GM18511 (cell line): ENCODE results near the gene SLC50A1.
A peak's percentile ranks its signal among the peaks of the same experiment; 100 is the strongest.

Source experiments
- ATAC-seq: cut with Tn5 transposase; IDR thresholded peaks from one replicate; pipeline ENCODE4 v1.9.1; 2021; ENCODE audit warnings: mild to moderate bottlenecking, moderate library complexity; ENCODE audit not compliant: unreplicated experiment

Gene SLC50A1, protein sequence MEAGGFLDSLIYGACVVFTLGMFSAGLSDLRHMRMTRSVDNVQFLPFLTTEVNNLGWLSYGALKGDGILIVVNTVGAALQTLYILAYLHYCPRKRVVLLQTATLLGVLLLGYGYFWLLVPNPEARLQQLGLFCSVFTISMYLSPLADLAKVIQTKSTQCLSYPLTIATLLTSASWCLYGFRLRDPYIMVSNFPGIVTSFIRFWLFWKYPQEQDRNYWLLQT

DNA sequence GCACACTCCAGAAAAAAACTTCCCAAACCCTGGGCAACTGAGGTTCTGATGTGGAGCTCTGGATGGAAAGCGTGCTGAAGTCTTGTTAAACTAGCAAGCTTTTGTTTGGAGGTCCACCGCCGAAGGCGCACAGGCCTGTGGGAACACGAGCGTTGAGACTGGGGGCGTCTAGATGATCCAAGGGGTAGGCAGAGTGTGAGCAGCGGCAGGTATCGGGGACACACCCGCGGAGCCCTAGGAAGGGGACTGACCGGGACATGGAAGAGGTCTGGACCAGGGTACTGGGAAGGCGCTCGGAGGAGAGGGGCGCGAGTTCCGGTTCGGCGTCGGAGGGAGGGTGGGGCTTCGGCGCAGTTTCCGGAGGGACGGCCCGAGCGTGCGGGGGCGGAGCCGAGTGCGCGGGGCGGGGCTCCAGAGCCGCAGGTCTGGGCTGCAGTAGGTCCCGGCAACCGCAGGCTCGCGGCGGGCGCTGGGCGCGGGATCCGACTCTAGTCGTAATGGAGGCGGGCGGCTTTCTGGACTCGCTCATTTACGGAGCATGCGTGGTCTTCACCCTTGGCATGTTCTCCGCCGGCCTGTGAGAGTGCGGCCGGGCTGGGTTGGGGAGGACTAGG, at the start of gene SLC50A1:
TSS of gene SLC50A1 (plus strand) at position 438 of the 614 bp plus-strand sequence. CDS start at position 498, 60 bp downstream.
- peak; percentile 79 for ATAC-seq

DNA sequence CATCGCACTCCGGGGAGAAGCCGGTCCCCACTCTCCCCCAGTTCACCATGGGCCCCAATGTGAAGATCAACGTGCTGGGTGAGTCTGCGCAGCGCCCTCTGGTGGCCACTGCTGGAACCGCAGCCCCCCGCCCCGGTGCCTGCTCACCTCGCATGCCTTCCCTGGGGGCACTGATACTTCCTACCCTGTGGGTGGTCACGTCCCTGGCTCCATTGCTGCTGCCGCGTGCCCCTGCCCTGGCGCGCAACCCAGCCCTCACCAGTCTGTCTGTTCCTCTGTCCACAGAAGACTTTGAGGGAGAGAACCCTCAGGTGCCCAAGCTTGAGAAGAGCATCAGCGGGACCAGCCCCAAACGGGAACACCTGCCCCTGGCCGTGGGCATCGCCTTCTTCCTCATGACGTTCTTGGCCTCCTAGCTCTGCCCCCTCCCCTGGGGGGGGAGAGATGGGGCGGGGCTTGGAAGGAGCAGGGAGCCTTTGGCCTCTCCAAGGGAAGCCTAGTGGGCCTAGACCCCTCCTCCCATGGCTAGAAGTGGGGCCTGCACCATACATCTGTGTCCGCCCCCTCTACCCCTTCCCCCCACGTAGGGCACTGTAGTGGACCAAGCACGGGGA, 49.4 kb upstream of the SLC50A1 start:
- no peak for ATAC-seq

DNA sequence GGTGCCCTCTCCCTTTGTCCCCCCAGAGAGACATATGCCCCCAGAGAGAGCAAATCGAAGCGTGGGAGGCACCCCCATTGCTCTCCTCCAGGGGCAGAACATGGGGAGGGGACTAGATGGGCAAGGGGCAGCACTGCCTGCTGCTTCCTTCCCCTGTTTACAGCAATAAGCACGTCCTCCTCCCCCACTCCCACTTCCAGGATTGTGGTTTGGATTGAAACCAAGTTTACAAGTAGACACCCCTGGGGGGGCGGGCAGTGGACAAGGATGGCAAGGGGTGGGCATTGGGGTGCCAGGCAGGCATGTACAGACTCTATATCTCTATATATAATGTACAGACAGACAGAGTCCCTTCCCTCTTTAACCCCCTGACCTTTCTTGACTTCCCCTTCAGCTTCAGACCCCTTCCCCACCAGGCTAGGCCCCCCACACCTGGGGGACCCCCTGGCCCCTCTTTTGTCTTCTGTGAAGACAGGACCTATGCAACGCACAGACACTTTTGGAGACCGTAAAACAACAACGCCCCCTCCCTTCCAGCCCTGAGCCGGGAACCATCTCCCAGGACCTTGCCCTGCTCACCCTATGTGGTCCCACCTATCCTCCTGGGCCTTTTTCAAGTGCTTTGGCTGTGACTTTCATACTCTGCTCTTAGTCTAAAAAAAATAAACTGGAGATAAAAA, 48.7 kb upstream of the SLC50A1 start:
- ATAC-seq = no peak

DNA sequence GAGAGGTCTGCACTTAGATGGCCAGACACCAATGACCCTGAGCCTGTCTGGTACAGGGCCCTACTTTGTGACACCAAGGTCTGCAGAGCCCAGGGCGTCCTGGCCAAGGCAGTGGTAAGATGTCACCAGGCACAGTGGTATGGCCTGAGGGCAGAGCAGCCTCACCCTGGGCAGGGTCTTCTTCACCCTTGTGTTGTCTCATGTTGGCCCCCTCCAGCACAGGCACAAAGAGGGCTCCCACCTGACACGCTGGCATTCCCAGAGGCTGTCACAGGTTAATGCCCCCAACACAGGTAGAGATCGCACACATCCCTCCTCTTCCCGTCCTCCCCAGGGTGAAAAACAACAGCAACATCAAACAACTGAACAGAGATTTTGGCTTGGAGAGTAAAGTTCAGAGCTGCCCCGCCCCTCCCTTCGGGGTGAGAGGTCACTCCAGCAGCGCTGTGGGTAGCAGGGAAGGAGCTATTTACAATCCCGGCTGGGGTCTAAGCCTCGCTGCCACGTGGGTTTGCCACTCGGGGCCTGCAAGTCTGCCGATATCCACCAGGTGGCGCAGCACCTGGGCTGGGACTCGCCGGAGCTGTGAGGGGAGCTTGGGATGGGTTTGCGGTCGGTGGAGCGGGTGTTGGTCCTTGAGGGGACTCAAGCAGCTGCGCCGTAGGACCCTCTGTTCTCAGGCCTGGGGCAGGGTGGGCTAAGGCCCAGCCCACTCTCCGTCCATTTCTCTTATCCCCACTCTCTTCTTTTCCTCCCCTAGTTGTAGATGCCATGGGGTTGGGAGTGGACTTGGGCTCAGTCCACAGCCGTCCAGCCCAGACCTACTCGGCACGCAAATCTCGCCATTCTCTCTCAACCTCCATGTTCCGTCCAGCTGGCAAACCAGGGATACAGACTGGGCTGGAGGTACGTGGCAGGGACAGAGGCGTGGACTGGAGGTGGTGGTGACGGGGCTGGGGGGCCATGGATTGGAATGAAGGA, 44.3 kb upstream of the SLC50A1 start:
- no peak for ATAC-seq

DNA sequence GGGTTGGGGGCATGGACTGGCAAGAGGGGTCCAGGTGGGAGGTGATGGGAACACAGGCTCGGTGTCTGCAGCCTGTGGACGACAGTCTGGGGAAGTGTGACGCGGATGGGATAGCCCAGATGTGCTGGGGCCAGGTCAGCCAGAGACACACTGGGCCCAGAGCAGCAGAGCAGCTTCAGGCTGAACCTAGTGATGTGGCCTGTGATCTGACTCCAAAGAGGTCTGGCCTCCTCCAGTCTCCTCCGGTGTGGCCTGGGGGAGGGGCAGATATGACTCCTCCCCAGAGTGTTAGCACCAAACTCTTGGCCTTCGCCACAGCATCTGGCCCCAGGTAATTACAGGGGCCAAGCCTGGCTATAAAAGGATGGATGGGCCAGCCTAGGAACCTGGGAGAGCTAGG, 43.5 kb upstream of the SLC50A1 start:
- no peak for ATAC-seq

DNA sequence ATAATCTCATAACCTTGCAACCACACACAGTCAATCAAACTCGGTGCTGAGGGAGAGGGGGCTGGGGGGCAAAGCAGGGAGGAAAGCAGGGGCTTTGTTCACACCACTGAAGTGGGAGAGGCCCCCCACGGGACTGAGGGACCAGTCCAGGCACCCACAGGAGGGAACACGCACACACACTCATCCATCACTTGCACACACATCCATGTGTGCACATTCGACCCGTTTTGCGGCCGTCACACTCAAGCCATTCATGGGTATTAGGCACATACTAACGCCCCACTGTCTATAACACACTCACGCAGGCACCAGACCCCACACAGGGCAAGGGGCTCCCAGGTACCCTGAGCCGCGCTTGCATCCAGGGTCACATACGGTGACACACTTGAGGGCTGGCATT, 43.0 kb upstream of the SLC50A1 start:
- no peak for ATAC-seq

DNA sequence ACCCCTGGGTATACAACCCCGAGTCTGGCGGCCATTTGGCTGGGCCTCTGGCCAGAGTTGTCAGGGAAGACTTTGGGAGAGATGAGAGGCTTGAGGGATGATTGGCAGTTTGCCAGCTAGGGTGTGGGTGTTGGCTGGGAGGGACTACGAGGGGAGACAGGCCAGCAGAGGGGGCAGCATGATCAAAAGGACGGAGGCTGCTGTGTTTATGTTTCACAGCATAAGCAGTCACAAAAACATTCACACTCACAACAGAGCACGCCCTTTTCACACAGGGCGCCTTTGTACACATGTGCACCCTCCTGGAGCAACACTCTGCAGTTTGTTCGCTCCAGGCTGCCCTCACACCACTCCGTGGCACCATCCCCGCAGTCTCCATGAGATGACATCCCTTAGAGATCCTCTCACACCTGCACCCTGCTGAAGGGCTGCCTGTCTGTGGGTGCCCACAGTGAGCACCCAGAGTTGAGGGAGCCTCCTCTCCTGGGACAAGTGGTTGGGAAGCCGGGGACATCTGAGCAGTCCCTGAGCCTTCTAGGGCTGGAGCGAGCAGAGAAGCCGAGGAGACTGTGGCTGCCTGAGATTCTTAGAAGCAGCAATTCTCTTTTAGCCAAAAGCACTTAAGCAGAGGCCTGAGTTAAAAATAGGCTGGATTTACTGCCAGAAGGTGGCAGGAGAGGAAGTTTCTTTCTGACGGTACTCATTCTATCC, 41.6 kb upstream of the SLC50A1 start:
- no peak for ATAC-seq

DNA sequence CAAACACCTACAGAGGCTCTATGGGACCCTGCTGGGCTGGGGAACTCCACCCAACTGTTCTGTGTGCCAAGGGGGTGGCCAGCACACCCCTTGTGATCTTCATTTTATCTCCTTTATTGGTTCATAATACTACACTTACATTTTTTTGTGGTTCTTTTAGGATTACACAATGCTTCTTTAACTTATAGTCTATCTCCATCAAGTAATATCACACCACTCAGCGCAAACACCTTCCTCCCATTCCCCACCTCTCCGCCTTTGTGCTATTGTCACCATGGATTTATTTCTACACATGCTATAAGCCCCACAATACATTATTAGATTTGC, 41.1 kb upstream of the SLC50A1 start:
- no peak for ATAC-seq

DNA sequence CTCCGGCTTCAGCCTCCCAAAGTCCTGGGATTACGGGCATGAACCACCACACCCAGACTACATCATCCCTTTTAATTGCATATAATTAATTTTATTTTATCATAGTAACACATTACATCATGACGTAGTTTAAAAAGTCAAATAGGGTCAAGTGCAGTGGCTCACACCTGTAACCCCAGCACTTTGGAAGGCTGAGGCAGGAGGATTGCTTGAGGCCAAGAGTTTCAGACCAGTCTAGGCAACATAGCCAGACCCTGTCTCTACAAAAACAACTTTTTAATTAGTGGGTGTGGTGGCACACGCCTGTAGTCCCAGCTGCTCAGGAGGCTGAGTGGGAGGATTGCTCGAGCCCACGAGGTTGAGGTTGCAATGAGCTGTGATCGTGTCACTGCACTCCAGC, 36.3 kb upstream of the SLC50A1 start:
- no peak for ATAC-seq

DNA sequence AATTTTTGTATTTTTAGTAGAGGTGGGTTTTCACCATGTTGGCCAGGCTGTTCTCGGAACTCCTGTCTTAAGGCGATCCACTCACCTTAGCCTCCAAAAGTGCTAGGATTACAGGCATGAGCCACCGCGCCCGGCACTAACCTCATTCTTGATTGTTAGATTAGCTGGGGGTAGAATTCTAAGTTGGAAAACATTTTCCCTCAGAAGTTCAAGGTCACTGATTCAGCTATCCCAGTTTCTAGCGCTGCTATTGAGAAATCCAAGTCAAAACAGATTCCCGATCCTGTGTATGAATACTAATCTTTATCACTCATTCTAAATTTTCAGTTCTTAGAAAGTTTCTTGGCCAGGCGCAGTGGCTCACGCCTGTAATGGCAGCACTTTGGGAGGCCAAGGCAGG, 32.3 kb upstream of the SLC50A1 start:
- ATAC-seq = no peak

DNA sequence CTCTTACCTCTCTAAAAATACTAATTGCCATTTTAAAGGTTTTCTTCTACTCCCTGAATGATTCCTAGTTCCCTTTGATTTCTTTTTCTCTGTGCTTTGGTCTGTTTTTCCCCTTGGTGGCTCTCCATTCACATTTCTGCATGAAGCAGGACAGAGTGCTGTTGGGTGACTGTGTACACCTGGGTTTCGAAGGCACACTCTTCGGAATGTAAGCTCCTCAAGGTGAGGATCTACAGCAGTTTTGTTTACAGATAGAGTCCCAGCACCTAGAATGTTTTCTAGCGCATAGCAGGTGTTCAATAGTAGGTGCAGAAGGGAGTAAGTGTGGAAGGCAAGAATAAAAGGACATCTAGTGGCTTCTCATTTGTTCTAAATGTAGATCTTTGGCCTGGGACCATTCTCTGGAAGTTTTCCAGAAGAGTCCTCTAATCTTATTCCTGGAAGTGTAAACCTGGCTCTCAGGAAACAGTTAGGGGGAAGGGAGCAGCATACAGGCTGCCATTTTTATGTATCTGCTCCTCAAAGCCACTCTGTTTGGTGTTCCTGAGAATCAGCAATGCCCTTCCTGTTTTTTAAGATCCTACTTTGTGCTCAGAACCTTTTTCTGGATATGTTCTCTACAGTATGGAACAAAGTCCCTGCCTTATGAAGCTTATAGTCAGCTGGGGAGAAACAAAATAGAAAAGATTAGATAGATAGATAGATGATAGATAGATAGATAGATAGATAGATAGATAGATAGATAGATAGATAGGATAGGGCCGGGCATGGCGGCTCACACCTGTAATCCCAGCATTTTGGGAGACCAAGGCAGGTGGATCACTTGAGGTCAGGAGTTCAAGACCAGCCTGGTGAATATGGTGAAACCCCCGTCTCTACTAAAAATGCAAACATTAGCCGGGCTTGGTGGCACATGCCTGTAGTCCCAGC, 30.8 kb upstream of the SLC50A1 start:
- ATAC-seq = no peak

DNA sequence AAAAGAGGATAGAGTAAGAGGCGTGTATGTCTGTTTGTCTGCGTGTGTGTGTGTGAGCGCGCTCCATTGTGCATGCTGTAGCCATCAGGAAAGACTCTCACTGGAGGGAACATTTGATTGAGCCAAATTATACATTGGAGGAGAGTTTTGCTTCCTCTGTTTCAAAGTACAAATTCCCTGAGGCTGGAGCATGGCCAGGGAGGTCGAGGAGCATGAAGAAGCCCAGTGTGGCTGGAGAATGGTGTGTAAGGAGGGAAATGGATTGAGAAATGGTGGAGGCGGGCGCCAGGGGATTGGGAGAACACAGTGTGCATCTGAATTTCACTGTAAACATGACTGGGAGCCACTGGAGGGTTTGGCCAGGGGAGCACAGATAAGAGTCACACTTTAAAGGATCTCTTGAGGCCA, 30.0 kb upstream of the SLC50A1 start:
- no peak for ATAC-seq

DNA sequence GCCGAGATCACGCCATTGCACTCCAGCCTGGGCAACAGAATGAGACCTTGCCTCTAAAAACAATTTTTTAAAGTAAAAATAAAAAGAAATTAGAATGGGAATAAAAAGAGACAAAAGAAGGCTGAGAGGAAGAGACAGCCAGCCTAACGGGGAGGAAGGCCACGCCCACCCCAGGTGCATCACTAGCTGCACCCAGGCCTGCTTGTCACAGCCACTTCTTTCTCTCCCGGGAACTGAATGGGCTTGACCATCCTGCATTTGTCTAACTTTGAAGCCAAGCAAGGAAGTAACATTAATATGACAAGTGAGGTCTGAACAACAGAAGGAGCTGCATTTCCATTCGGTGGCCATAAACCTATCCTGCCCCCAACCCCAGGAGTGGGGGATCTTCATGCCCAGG, 28.8 kb upstream of the SLC50A1 start:
- no peak for ATAC-seq

DNA sequence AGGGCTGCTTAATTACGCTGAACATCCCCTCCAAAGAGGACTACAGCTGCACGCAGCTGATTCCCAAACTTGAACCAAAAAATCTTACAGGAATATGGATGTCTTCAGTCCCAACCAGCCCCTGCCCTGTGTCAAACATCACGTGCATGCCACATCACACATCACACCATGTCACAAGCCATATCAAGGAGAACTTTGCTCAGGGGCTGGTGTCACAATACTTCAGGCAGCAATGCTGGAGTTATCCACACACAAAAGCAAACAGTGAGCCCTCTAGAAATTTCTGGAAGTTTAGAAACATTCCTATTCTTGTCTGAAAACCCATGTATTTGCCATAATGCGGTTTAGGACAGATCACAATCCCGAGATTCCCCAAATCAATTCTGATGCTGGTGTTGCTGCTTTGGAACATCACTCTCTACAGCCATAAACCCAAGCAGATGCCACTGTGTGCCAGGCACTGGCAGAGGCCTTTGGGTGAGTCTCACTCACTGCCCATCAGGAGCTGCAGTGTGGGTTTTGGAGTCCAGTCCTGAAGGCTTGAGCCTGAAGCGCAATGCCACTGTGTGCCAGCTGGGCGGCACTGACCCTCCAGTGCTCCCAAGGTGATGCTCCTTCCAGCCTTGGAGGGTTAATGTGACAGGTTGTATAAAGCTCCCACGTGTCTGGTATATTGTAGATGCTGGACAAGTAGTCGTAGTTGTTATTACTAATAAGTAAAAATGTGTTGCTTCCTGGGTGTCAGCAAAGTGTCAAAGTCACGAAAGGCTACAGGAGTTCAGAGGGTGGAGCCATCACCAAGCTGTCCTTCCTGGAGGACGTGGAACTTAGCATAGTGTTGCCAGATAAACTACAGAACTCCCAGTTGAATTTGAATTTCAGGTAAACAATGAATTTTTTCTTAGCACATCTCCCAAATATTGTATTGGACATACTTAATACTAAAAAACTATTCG, 28.1 kb upstream of the SLC50A1 start:
- ATAC-seq = no peak

DNA sequence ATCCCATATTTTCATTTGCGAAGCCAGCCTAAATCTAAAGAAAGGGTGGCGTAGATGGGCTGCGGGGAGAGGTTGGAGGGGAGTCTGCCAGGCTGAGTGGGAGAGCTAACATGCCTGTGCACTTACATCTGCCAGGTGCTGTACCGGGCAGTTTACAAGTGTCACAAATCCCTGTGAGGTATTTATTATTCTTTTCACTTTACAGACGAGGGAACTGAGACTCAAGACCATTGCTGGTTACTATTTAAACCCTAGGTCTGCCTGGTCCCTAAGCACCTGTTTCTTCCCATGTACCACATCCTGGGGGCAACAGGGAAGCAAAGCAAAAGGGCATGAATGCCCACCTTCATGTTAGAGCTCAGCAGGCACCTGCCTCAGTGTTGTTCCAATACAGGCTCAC, 27.4 kb upstream of the SLC50A1 start:
- ATAC-seq = no peak

DNA sequence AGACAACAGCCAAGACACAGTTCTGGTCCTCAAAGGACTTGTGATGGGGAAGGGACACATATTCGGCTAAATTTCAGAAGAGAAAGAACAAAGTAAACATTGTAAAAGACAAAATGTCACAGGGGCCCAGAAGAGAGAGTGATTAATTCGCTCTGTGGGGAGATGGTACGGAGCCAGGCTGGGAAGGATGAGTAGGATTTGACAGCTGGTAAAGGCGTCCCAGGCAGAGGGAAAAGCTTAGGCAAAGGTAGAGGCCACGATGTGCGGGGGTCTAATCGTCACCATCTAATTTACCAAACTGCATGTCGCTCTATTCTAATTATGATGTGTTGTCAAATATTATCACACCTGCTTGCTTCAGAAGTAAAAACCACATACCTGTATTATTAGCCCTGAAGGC, 25.3 kb upstream of the SLC50A1 start:
- no peak for ATAC-seq

DNA sequence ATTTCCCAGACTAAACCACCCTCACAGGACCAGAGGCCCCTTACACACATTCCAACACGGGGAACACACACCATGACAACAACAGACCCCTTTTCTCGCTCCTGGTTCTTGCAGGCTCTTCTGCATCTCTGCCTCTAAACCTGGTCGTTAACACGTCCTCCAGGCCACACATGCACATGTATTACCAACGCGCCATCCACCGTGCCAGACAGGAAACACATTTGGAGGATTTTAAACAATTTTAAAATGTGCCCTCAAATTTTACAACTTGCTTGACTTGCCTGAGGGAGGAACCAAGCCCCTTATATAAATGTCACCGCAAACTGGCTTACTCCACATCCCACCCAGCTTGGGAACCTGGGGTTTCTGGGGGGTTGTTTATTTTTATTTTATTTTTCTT, 24.8 kb upstream of the SLC50A1 start:
- no peak for ATAC-seq

DNA sequence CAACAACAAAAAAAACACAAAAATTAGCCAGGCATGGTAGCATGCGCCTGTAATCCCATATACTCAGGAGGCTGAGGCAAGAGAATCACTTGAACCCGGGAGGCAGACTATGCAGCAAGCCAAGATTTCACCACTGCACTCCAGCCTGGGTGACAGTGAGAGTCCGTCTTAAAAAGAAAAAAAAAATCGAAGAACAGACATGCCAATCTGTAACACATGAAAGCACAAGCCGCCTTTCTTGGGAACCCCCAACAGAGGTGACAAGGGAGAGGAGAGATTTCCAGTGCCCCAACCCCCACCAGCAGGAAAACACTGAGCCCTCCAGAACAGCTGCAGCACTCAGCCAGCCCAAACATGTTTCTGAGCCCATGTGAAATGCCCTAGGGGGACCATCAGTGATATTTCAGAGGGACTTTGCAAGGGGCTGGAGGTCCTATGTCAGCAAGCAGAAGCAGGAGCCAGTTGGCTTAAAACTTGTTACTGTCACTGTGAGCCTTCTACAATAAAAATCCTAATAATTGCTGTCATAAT, 22.1 kb upstream of the SLC50A1 start:
- ATAC-seq = no peak
